Measurements from ENCODE around the gene FAR1. TPM values are rescaled to one million over a fixed set of nuclear protein-coding genes. Genes with fewer than 3 reads are reported as not detected.
"Not testable (repeated sequence)": the region's sequence is repeated elsewhere in the genome, so short reads cannot be mapped to it uniquely, and the experiment has no call there.

The FAR1 gene
- total RNA-seq, 1 donor from 2014 or later: 2.8 TPM

DNA sequence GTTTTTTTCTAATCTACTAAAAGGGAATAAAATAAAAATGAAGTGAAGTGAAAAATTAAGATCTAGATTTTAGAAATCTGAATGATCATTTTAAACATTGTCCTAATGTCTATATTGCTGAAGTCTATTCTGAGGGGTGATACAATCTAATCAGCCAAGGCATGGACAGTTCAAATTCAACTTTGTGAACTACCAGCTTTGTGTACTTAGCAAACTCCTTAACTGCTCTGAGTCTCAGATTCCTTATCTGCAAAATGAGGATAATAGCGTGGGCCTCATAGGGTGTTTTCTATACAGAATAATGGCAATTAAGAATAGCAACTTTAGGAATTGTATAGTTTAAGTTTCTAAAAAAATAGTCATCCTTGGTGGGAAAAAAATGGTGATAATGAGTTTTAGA, 31.4 kb downstream of the FAR1 start:
- ATAC-seq: no peak

DNA sequence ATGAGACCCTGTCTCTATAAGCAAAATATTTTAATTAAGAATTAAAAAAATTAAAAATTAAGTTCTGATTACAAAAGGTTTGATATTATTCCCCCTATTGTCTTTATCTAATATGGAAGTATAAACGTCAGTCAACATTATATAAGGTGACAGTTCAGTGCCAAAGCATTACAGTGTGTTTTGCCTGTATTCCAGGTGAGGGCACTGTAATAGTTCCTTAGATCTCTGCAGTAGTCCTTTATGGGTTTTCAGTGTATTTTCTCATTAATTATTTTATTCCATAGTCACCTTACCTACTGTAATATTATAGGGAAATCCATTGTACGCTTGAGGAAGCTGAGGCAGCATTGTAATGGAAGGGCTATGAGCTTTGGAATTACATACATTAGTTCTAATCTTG, 33.0 kb downstream of the FAR1 start:
- no peak for ATAC-seq
- DNase-seq (ENCODE audit: low spot score): no peak

More for the DNA sequence above, 31.4 kb downstream of the FAR1 start:
- DNase-seq (ENCODE audit: low spot score): no peak

DNA sequence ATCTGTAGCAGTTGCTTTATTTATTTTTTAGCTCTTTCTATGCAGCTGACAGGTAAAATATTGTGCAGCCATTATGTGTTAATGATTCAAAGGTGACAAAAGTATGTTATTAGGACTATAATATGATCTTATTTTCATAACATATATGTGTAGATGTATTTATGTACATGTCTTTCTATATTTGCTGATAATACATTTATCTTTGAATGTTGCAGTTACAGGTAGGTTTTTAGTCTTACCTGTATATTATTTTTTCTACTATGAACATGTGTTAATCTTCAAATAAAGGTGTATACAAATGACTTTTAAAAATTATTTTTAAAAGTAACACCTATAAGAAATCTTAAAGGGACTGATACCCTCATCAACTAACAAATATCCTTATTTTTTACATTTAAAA, 33.6 kb downstream of the FAR1 start:
- DNase-seq (ENCODE audit: low spot score): no peak
- ATAC-seq: no peak

DNA sequence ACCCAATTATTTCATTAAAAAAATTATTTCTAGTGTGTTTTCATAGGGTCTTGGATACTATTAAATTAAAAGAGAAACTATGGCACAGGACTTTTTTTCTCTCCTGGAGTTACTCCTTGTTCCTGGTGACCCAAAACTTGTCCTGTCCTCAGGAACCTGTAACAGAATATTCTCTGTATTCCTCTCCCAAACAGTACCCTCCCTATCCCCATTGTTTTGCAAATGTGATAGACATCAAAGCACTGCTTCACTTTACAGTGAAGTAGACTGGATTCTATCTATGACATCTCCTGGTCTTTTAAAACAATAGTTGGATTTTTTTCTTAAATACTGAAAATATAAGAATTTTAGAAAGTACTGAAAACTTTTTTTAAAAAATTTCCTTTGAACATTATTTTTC, 37.2 kb downstream of the FAR1 start:
- ATAC-seq (no peak), DNase-seq (ENCODE audit: low spot score) (no peak)

DNA sequence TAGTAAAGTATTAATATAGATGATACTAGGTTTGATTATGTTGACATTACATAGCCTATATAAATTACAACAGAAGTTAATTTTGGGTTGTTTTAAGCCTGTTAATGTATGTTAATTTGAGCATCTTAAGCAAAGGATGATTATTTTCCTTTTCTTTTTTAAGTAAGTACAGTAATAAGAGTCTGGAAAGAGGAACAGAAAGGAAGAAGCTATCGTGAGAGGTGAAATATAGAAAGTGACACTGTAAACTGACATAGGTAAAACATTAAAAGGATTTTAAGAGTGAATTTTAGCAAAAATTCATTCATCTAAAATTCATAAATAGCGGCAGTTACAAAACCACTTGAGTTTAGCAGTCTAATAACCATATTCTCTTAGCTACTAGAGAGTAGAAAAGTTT, 45.5 kb downstream of the FAR1 start:
- DNase-seq (ENCODE audit: low spot score) (no peak), ATAC-seq (no peak)

DNA sequence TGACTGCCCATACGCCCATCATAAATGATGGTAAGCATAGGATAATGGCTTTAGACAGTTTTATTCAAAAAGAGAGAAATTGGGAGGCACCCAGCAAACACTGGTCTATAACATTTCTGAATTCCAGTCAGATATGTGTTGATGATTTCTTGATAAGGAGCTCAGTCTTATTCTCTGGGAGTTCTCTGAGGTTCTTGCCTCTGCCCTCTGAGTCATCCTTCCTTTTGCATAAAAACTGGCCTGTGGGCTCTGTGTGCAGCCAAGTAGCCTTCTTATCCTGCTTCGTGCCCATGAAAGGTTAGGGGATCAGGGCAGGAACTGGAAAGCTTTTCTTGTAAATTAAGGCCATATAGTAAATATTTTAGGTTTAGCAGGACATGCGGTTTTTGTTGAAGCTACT, 48.9 kb downstream of the FAR1 start:
- ATAC-seq (no peak), DNase-seq (ENCODE audit: low spot score) (no peak)

DNA sequence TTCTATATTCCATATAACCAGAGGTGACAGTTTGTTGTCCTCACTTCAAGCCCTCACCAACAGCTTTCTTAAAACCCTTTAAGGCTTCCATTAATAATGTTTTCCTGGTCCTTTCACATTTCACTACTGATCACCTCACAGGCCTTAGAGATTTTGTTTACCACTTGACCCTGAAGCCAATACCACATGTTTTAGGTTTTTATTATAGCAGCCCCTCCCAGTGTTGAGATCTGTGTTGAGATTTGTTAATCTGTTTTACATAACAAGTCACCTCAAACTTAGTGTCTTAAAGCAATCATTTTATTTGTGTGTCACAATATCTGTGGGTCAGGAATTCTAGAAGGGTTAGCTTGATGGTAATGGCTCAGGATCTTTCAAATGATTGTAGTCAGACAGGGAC, 49.9 kb downstream of the FAR1 start:
- DNase-seq (ENCODE audit: low spot score) (no peak), ATAC-seq (no peak)

DNA sequence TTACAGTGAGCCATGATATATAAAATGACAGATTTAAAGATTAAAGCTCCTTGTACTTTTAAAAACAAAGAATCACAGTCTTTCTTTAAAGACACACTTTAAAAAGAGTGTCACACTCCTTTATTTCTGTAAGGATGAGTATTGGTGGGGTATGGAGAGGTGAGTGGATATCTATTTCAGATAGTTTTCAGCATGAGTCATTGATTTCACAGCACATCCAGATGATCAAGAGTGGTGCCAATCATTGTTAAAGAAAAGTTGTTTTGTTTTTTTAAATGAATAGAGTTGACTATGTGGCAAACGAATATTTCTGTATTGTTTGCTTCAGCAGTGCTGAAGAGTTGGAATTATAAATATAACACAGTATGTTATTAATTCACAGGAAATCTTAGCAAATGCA, 52.5 kb downstream of the FAR1 start:
- DNase-seq (ENCODE audit: low spot score): no peak

DNA sequence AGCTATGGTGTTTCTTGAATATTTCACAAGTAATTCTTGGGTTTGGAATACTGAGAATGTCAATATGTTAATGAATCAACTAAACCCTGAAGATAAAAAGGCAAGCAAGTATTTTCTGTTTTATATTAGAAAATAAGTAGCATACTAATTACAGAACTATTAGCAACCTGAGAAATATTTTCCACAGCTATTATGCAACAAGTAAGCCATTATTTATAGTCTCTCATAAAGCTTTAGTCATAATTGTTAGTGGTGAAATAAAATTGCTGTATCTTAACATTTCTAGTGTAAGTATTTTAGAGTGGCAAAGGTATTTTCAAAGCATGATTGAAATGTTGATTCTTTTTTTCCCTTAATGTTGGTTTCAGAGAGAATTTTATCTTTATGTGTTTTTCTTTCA, 53.3 kb downstream of the FAR1 start:
- ATAC-seq: no peak
- no peak for DNase-seq (ENCODE audit: low spot score)

More for the DNA sequence above, 52.5 kb downstream of the FAR1 start:
- no peak for ATAC-seq

DNA sequence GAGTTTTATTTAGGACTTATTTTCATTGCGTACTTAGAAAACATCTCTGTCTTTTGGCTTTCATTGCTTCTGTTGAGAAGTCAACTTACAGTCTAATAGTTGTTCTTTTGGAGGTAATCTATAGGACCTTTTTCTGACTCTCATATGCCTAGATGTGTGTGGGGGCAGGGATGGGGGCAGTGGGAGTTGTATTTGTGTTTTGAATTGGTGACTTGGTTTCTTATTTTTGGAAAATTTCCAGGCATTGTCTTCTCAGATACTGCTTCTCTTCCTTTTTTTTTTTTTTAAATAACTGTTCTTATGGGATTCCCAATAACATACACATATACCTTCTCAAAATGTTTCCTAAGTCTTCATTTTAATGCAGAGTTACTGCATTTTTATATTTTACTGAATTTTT, 58.0 kb downstream of the FAR1 start:
- no peak for DNase-seq (ENCODE audit: low spot score)
- ATAC-seq: no peak

DNA sequence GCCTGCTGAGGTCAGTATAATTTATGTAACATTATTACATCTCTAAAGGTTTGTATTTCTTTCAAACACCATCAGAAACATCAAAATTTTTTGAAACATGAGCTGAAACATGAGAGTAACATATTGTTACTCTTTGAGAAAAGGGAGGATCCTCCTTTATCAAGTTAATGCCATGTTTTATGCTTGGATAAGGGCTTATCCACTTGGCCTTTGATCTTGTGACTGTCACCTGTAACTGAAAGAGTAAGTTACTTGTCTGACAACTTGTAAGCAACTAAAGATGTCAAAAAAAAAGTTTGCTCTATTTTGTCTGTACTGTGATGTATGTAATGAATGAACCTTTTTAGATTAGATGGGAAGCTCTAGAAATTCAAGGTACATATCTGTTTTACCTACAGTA, 59.6 kb downstream of the FAR1 start:
- ATAC-seq (no peak), DNase-seq (ENCODE audit: low spot score) (no peak)

DNA sequence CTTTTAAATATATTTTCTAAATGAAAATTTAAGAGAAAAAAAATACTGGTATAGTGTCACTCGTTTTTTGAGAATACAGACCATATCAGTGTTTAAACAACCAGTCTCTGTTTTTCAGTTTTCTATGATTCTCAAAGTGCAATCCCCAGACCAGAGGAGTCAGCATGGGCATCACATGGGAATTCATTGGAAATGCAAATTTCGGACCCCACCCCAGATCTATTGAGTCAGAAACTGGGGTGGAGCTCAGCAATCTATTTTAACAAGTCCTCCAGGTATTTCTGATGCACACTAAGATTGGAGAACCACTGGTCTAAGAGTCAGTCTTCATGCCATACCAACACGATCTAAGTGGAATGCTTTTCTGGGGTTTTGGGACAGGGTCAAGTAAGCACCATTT, 66.1 kb downstream of the FAR1 start:
- no peak for ATAC-seq
- no peak for DNase-seq (ENCODE audit: low spot score)

DNA sequence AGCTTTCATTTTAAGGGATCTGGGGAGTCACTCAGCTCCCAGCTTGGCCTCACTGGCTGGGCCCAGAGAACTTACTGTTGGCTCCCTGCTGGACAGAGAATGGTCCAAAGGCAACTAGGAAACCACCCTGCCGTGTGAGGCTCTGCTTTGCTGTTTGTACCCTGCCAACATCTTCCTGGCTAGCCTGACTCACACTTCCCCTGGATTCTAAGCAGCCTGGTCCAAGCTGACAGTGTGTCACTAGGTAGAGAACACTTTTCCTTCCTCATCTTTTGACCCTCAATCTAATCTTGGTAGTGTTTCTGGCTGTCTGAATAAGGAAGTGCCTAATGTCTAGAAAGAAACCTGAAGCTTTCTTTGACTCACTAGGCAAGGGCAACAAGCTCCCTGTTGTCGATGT, 76.7 kb downstream of the FAR1 start:
- ATAC-seq: no peak

DNA sequence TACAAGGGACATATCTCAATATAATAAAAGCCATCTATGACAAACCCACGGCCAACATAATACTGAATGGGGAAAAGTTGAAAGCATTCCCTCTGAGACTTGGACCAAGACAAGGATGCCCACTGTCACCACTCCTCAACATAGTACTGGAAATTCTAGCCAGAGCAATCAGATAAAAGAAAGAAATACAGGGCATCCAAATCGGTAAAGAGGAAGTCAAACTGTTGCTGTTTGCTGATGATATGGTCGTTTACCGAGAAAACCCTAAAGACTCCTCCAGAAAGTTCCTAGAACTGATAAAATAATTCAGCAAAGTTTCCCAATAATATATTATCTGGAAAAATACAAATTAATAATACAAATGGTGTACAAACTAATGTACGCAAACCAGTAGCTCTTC, 84.8 kb downstream of the FAR1 start:
- not testable (repeated sequence) for ATAC-seq; DNase-seq (ENCODE audit: low spot score)

More for the DNA sequence above, 76.7 kb downstream of the FAR1 start:
- no peak for DNase-seq (ENCODE audit: low spot score)

DNA sequence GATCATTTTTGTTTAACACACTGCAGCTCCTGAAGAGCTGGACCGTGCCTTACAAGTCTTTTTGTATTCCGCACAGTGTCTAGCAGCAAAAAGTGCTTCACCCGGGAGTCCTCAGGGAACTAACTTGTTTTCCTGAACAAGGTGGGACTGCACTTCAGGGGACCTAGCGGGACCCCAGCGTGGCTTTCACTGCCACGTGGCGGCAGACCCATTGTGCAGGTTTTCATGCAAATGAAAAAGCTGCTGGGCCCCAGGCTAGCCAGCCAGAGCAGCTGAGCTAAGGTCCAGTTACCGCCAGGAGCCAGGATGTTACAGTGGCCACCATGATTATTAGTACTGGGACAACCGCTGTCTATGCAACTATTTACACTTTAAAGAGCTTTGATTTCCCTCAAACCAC, 90.6 kb downstream of the FAR1 start:
- ATAC-seq: no peak
- DNase-seq (ENCODE audit: low spot score): no peak

DNA sequence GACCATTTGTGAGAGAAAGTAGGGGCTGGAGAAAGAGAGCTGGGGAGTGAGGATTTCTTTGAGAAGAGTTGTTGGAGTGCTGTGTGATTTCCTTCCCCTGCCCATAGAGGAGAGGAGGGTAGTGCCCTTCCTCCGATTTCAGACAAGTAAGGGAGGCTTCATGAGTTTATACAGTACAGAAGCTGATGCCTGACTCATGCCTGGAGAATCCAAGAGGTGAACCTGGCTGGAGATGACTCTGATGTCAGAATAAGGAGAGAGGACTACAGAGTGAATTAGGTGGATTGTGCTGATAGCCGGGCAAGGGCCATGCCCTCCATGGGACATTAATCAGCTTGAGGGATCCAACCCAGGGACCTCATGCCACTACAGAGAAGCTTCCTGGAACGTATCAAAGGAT, 91.6 kb downstream of the FAR1 start:
- no peak for ATAC-seq
- DNase-seq (ENCODE audit: low spot score): no peak

DNA sequence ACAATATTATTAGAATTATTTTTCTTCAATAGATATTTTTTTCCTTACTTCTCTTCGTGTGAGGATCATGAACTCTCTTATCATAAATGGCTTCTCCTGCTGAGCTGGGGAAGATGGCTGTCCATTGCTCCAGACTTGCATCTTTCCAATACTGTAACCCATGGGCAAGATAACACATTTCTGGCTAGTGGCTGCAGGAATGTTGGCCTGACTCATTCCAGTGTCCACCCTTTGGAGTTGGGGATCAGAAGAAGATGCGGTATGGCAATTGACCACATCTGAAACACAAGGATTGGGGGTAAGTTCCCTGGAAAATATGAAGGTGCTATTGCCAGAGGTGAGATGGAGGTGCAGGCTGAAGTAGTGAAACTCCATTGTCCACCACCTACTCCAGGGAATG, 92.8 kb downstream of the FAR1 start:
- no peak for ATAC-seq
- no peak for DNase-seq (ENCODE audit: low spot score)

DNA sequence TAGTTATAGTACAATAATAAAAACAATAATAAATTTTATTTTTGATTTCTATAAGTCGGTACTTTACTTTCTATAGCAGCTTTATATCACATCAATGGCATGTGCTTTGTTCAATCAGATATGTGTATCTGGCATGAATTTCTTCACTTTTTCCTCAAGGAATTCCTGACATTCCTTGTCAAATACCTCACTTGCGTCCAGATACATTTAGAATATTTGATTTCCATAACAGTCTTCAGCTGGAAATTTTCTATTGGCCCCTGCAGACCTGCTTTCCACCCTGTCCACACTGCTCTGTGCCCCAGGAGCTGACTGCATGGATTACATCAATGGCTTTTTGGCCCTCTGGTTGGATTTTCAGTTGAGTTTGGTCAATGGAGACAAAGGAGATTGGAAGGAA, 93.2 kb downstream of the FAR1 start:
- ATAC-seq (no peak), DNase-seq (ENCODE audit: low spot score) (no peak)

DNA sequence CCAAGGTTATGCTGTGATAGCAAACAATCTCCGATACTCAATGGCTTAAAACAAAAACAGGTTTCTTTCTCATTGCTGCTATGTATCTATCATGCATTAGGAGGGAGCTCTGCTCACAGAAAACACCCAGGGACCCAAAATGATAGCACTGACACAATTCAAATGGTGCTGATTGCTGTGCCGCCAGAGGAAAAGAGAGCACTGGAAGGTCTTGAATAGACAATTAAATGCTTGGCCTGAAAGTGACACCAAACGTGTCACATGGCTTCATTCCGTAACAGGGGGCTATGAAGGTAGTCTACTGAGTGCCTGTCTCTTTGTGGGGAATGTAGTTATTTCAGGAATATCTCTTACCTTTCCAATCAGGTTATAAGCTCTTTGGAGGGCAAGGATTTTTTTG, 94.2 kb downstream of the FAR1 start:
- ATAC-seq (no peak), DNase-seq (ENCODE audit: low spot score) (no peak)

DNA sequence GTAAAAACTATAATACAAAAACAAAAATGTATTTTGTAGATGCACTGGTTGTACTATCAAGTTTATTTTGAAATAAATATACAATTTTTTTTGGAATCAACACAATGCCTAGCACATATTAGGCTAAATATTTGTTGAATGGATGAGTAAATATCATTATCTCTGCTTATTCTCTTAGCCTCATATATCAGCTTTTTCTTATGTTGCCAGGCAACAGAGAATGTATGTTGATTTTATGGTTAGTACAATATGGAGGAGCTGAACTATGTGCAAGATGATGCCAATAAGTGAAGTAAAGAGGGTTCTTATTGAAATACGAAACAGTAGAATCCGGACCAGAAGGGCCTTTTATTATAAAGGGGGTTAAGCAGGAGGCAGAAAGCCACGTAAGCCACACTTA, 94.9 kb downstream of the FAR1 start:
- DNase-seq (ENCODE audit: low spot score) (no peak), ATAC-seq (no peak)

DNA sequence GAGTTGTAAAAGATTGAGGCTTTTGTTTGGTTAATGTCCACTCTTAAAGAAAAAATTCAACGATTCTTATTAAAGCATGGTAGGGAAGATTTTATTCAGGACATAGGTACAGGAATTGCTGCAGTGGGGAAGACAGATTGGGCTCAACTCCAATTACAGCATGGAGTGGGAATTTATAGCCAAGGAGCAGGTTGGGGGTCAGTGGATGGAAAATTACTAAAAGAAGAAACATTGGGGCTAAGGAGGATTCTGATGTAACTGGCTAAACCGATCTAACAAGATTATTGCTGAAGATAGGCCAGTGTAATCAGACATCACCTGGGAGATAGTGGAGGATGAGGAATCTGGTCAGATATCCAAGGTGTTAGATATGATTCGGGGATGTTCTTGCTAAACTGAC, 97.4 kb downstream of the FAR1 start:
- ATAC-seq (no peak), DNase-seq (ENCODE audit: low spot score) (no peak)

DNA sequence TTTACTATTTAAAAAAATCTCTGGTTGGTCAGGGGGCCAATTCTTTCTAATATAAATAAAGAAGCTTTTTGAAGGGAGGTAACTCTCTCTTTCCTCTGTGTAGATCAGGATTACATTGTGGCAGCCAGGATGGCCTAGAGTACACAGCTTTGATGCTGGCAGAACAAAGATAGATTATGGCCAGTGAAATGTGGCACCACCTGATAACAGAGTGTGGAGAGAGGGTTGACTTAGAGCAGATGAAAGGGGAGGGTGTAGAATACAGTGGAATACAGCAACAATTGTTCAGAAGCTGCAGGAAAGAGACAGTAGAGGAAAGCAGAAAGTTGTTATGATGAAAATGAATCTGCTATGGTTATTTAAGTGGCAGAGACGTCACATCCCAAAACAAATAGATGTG, 99.0 kb downstream of the FAR1 start:
- DNase-seq (ENCODE audit: low spot score) (no peak), ATAC-seq (no peak)

DNA sequence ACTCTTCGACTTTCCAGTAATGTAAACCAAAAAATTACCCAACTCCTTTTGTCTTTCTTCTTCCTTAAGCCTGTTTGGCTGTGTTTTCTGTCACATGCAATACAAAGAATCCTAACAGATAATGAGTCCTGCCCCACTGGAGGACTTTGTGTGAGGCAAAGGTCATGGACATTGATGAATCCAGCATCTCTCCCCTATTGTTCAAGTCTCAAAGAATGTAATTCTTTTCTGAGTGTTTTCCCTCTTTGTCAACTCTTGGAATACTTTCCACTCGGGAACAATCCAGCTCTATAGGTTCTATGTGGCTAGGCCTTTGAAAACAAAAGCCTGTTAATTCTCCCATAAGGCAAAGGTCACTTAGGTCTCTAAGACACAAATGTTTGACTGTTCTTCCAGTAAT, 100.7 kb downstream of the FAR1 start:
- DNase-seq (ENCODE audit: low spot score) (no peak), ATAC-seq (no peak)

DNA sequence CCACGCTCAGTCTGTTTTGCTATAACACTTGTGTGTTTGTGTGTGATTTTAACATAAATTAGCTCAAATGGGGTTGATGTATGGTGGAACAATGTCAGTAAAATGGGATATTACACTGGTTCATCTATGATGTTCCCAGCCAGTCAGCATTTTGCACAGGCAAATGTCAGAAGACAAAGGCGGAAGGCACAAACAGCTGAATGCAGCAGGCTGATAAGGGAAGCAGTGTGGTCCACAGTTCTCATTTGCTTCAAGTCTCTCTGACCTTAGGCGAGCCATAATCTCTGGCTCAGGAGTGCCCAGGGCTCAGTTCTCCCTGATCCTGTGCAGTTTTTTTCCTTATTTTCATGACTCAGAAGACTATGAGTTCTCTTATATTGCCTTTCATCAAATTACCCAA, 102.7 kb downstream of the FAR1 start:
- peak; percentile 25 for ATAC-seq
- no peak for DNase-seq (ENCODE audit: low spot score)

All from left lobe of liver (tissue), 2 donors.